ENCODE measurements around the gene MC5R.

DNA sequence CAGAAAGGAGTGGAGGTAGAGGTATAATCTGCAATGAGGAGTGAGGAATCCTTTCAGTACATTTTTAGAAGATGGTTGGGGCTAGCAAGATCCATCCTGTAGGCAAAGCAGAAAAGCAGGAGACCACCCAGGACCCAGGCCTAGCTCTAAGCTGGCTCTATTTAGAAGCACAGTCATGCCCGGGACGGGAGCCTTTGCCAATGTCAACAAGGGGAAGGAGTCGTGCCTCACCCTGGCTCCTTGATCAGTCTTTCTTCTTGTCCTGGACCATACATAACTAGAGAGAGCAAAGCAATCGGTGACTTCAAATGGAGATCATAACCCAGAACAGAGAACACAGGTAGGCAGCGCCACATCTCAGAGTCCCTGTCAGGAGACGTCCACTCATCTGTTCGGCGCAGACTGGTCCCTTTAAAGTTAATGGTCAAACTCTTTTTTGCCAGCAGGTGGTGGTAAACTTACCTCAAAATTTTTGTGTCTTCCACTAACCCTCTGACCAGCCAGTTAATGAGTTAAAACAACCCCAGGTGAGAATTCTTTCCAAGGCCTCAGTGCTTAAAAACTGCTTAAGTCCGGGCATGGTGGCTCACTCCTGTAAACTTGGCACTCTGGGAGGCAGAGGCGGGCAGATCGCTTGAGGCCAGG is 8.0 kb downstream of the MC5R start:
- TF ChIP-seq, protein P1, sequence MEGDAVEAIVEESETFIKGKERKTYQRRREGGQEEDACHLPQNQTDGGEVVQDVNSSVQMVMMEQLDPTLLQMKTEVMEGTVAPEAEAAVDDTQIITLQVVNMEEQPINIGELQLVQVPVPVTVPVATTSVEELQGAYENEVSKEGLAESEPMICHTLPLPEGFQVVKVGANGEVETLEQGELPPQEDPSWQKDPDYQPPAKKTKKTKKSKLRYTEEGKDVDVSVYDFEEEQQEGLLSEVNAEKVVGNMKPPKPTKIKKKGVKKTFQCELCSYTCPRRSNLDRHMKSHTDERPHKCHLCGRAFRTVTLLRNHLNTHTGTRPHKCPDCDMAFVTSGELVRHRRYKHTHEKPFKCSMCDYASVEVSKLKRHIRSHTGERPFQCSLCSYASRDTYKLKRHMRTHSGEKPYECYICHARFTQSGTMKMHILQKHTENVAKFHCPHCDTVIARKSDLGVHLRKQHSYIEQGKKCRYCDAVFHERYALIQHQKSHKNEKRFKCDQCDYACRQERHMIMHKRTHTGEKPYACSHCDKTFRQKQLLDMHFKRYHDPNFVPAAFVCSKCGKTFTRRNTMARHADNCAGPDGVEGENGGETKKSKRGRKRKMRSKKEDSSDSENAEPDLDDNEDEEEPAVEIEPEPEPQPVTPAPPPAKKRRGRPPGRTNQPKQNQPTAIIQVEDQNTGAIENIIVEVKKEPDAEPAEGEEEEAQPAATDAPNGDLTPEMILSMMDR (IDR thresholded peaks at IDR 0.05), result no peak
- TF ChIP-seq POLR2A (IDR thresholded peaks at IDR 0.05; ENCODE audit: low read depth), result no peak
- no peak for TF ChIP-seq POLR2AphosphoS5 (IDR thresholded peaks at IDR 0.05)
- TF ChIP-seq EP300 (IDR thresholded peaks at IDR 0.05), result no peak
